ENCODE measurements around the gene KDM3B. TPM values are rescaled to one million over a fixed set of nuclear protein-coding genes. Genes with fewer than 3 reads are reported as not detected.
"Not testable (repeated sequence)": the region's sequence is repeated elsewhere in the genome, so short reads cannot be mapped to it uniquely, and the experiment has no call there.

The KDM3B gene
- total RNA-seq, 6 donors from 2014 or later: 54.8 to 110 (median 56.8) TPM

DNA sequence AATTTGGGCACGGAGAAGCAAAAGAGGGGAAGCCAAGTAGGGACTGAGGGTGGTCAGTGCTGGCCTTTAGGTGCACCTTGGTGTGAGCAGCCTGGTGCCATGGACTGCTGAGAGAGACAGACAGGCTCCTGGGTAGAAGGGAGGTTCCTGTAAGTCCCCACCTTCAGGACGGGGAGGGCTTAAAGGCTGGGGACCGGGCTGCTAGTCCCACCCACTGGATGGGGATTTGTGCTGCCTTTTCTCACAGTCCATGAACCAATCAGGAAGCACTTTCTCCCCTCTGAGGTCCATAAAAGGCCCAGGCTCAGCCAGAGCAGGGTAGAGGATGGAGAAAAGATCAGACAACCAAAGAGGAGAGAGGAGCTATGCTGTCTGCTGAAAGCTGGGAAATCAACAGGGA is 36.1 kb upstream of the KDM3B start:
- Histone ChIP-seq H3K27ac (no peak overlapping the region), H3K4me3 (no peak overlapping the region), H3K27me3 (no peaks in the 10 kb centered on the region), H3K9me3 (no peaks in the 10 kb centered on the region), H3K36me3 (no peaks in the 10 kb centered on the region), H3K4me1 (no peaks in the 10 kb centered on the region)
- TF ChIP-seq, protein P1, sequence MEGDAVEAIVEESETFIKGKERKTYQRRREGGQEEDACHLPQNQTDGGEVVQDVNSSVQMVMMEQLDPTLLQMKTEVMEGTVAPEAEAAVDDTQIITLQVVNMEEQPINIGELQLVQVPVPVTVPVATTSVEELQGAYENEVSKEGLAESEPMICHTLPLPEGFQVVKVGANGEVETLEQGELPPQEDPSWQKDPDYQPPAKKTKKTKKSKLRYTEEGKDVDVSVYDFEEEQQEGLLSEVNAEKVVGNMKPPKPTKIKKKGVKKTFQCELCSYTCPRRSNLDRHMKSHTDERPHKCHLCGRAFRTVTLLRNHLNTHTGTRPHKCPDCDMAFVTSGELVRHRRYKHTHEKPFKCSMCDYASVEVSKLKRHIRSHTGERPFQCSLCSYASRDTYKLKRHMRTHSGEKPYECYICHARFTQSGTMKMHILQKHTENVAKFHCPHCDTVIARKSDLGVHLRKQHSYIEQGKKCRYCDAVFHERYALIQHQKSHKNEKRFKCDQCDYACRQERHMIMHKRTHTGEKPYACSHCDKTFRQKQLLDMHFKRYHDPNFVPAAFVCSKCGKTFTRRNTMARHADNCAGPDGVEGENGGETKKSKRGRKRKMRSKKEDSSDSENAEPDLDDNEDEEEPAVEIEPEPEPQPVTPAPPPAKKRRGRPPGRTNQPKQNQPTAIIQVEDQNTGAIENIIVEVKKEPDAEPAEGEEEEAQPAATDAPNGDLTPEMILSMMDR (IDR thresholded peaks at IDR 0.05): no peak
- no peak for TF ChIP-seq POLR2A (IDR thresholded peaks at IDR 0.05)
- no peak for TF ChIP-seq EP300 (IDR thresholded peaks at IDR 0.05)
- no peak for TF ChIP-seq POLR2AphosphoS5 (IDR thresholded peaks at IDR 0.05)
- no peak for DNase-seq
- WGBS, 2 donors: 68 to 77% methylated on average over 3 of the region's 3 CpGs
- no peak for ATAC-seq (ENCODE audit: low FRiP score in 2 of 2)

DNA sequence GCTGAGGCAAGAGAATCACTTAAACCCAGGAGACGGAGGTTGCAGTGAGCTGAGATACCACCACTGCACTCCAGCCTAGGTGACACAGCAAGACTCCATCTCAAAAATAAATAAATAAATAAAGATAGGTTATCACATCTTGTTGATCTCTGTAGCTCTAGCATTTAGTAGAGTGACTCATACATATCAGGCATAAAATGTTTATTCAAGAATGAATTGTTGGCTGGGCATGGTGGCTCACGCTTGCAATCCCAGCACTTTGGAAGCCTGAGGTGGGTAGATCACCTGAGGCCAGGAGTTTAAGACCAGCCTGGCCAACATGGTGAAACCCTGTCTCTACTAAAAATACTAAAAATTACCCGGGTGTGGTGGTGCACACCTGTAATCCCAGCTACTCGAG is 34.3 kb upstream of the KDM3B start:
- not testable (repeated sequence) for H3K4me1 ChIP-seq; H3K27me3 ChIP-seq; DNase-seq; H3K4me3 ChIP-seq; H3K9me3 ChIP-seq; ATAC-seq (ENCODE audit: low FRiP score in 2 of 2); H3K27ac ChIP-seq; H3K36me3 ChIP-seq
- 93 to 100% methylated on average over 4 of the region's 4 CpGs for WGBS, 2 donors

DNA sequence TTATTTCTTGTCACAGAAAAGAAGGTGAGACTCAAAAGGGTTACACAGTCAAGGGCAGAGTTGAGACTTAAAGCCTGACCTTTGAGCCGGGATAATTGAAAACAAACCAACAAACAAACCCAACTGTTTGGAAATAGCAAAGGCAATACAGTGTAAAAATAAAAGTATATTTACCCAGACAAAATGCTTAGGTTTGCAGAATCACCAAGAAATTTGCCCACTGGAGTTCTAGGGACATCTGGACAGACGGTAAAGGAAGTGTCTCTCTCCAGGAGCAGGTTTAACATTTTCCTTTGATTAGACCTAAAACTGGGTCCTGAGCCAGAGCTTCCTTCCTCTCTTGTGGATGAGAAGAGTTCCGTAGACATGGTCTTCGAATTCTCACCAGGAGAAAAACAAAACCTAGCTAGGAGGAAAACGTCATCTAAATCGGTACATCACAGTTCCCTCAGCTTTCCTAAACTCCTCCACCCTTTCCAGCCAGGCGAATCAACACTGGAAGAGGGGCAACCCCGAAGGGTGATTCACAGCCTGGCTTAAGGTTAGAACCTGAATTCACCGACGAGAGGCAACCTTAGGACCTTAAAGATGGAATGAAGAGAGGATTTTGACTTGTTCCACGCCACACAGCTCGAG is 21.6 kb upstream of the KDM3B start:
- Histone ChIP-seq H3K4me3 (peak overlapping the region; percentile 14 to 60 (median 50)), H3K27me3 (no peaks in the 10 kb centered on the region), H3K9me3 (no peaks in the 10 kb centered on the region), H3K36me3 (no peaks in the 10 kb centered on the region), H3K4me1 (peaks cover 5 to 19% (median 12%) of the 10 kb centered on the region in 4 donors), H3K27ac (peak overlapping the region in 1 of 4 donors; percentile 52)
- no peak for TF ChIP-seq EP300 (IDR thresholded peaks at IDR 0.05)
- TF ChIP-seq, protein P1 (IDR thresholded peaks at IDR 0.05): no peak
- no peak for TF ChIP-seq POLR2A (IDR thresholded peaks at IDR 0.05)
- TF ChIP-seq POLR2AphosphoS5 (IDR thresholded peaks at IDR 0.05): no peak
- DNase-seq (no peak), ATAC-seq (ENCODE audit: low FRiP score in 2 of 2) (no peak)
- WGBS, 2 donors: 6 to 10% methylated on average over 10 to 12 of the region's 12 CpGs

DNA sequence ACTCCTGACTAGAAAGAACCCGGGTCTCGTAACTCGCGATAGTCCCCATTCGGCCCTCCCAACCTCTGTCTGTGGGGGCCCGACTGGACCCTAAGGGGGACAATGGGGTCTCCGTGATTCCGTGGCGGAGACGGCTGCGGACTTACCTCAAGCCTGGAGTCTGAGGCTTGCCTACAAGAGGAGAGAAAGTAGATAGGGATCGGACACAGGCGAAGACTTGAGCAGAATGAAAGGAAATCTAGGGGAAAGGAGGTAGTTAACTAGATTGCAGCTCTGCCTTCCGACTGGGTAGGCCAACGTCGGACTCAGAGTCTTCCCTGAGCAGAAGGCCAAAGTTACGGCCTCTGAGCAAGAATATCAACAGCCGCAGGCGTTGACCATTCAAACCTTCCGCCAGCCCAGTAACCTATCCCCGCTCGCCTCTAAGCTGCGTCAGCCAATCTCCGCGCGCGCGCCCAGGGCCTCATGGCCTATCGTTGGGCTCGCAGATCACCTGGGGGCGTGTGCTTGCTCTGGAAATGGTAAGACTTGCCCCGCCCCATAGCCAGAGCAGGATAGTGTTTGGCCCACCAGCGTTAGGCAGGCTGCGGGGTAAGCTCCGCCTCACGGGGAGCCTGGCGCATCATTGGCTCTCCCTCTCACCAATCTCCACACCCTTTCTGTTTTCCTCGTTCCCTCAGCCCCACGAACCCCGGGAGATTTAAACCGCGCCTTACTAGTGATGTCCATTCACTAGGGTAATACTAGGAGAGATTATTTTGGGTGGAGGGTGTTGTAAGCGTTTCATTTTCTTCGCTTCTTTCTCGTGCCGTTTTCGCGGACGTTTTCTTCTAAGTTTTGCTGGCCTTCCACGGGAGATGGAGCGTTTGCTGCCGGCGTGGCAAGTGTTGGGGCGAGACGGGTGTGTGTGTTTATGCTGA is 20.8 kb upstream of the KDM3B start, which contains the start of gene CDC25C:
Gene CDC25C, minus strand, starts transcription at position 356 of the 920 bp plus-strand sequence. CDS start 624 bp downstream, outside the sequence.
- H3K27me3 ChIP-seq: no peaks in the 10 kb centered on the region
- H3K36me3 ChIP-seq: no peaks in the 10 kb centered on the region
- TF ChIP-seq, protein P1 (IDR thresholded peaks at IDR 0.05): no peak
- TF ChIP-seq POLR2A (IDR thresholded peaks at IDR 0.05) (peak in 1 of 4 donors; percentile 10), POLR2AphosphoS5 (IDR thresholded peaks at IDR 0.05) (peak in 1 of 2 donors; percentile 46), EP300 (IDR thresholded peaks at IDR 0.05) (no peak)
- DNase-seq (peak; percentile 98 to 99), ATAC-seq (ENCODE audit: low FRiP score in 2 of 2) (peak; percentile 100)
- H3K4me3 ChIP-seq: peak within 1 kb of the TSS; percentile 14 to 60 (median 50)
- H3K4me1 ChIP-seq: peaks cover 5 to 23% (median 13%) of the 10 kb centered on the region in 4 donors
- H3K27ac ChIP-seq: peak within 1 kb of the TSS in 1 of 4 donors; percentile 52
- H3K9me3 ChIP-seq: no peaks in the 10 kb centered on the region
- 1% methylated on average over 41 to 54 of the region's 55 CpGs for WGBS, 2 donors

DNA sequence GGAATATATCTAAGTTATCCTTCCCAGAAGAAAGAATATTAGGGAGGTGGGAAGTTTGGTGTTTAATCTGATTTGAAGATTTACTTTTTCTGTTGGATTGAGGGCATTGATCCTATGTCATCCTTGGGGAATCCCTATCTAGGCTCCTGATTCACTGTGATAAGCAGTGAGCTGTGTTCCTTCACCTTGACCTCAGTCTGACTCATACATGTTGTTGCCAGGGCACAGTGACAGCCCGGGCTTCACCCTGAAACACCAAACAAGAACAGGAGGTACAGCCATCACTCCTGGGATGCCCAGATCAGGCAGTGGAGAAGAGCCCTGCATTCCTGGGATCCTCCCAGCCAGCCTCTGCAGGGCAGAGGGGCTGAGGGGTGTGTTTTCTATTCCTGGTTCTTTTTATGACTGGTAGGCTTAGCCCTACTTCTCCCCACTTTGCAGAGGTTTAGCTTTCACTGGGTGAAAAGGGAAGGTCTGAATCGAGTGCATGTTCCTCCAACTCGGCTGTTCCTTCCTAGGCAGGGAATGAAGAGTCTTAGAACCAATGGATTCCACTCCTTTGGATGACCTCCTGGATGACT is 17.5 kb upstream of the KDM3B start:
- no peak for DNase-seq
- 55 to 63% methylated on average over 3 of the region's 3 CpGs for WGBS, 2 donors
- Histone ChIP-seq H3K36me3 (no peaks in the 10 kb centered on the region), H3K9me3 (no peaks in the 10 kb centered on the region), H3K4me1 (peaks cover 16 to 45% (median 24%) of the 10 kb centered on the region in 4 donors), H3K27me3 (no peaks in the 10 kb centered on the region), H3K27ac (no peak overlapping the region), H3K4me3 (no peak overlapping the region)
- ATAC-seq (ENCODE audit: low FRiP score in 2 of 2): no peak
- TF ChIP-seq POLR2AphosphoS5 (IDR thresholded peaks at IDR 0.05) (no peak), POLR2A (IDR thresholded peaks at IDR 0.05) (no peak), EP300 (IDR thresholded peaks at IDR 0.05) (no peak)
- TF ChIP-seq, protein P1 (IDR thresholded peaks at IDR 0.05): no peak
